Measurements from ENCODE around the gene FCN1.

- TF ChIP-seq CTCF (conservative IDR thresholded peaks at IDR 0.05; ENCODE audit: low read length) (no peak), EZH2phosphoT487 (IDR thresholded peaks at IDR 0.05; ENCODE audit: borderline replicate concordance) (no peak)
Measured at GRCh38 chr9:134932606-134933005, 14.9 kb upstream of the FCN1 start.

Measured in Loucy (cell line).